ENCODE results near the gene DOP1A.

DNA sequence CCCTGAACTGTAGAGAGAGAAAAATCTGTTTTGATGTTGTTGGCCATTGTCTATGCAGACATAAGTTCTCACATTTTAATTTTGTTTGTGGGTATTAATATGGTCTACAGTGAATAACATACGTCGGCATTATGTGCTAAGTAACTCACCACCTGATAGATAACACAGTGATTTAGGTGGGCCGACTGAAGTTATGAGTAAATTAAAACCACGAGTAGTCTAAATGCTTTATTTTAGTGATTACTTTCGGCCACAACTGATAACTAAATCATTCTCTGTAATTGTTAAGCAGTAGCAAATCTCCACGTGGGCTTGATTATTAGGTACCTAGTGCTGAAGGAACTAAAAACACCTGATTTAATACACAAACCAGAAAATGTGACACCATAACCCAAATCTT, 1.1 kb downstream of the DOP1A start:
- no peak for TF ChIP-seq RAD21 (IDR thresholded peaks at IDR 0.05)
- no peak for TF ChIP-seq FOXA2 (IDR thresholded peaks at IDR 0.05)
